ENCODE results near the gene ADARB2.

Gene ADARB2

DNA sequence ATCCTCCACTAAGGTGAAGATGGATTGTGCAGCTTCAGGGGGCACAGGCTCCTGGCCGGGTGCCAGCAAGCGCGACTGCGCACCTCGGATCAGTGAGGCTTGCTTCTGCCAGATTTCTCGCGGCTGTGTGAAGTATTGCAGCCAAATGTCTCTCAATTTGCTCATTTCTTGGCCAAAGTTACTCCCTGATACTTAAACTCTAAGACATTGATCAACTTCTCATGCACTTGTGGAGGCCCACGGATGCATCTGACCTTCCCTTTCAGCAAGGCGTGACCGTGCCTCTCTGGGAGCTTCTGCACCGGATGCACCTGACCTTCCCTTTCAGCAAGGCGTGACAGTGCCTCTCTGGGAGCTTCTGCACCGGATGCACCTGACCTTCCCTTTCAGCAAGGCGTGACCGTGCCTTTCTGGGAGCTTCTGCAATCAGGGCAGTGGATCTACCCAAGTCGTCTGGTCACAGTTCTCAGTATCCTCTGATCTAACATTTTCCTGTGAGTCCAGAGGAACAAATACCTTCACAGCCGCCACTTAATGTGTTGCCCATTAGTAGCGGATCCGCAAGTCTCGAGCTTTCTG lies 248.3 kb downstream of the ADARB2 start:
- H3K4me3 Mint-ChIP-seq, result no peak overlapping the region
- peaks cover 4% of the 10 kb centered on the region for H3K27me3 Mint-ChIP-seq
- no peak overlapping the region for H3K27ac Mint-ChIP-seq
- no peaks in the 10 kb centered on the region for H3K9me3 Mint-ChIP-seq
- H3K4me1 Mint-ChIP-seq, result peaks cover 3% of the 10 kb centered on the region
- no peaks in the 10 kb centered on the region for H3K36me3 Mint-ChIP-seq (ENCODE audit: low read depth)
- DNase-seq (peak; percentile 8), ATAC-seq (no peak)

DNA sequence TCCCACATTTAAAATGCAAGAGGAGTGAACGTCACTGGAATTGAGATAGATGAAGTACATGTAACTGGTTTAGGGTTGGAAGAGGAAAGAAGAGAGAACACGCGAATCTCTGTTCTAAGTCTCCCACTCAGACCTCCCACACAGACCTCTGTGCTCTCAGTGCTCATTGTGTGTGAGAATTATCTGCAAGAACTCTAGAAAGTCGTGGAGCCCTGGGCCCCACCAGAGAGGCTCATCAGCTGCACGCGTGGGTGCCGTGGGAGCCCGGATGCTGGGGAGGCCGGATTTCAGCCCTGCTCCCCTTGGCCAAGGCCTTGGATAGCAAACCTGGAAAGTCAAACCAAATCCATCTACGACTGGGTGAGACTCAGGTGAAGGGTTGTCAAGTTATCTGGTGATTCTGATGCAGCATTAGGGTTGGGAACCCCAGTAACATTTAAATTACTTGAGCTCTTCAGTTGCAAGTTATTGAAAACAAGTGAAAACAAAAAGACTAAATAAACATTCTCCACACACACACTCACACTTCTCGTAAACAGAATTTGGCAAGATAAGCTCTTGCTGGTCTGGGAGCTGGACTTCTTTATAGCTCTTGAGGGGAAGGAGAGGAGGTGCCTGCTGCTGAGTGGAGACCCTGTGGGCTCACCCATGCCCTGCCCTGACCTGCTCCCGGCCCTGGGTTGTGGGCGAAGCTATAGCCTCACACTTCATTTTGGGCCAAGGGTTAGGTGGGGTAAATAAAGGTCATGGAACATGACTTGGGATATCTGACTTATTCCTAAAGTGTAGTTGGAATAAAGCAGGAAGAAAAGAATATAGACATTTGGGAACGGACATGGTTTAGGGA lies 250.3 kb downstream of the ADARB2 start:
- H3K4me1 Mint-ChIP-seq, result peaks cover 3% of the 10 kb centered on the region
- H3K9me3 Mint-ChIP-seq, result no peaks in the 10 kb centered on the region
- no peak overlapping the region for H3K4me3 Mint-ChIP-seq
- no peaks in the 10 kb centered on the region for H3K36me3 Mint-ChIP-seq (ENCODE audit: low read depth)
- no peak overlapping the region for H3K27ac Mint-ChIP-seq
- peaks cover 6% of the 10 kb centered on the region for H3K27me3 Mint-ChIP-seq
- no peak for DNase-seq
- no peak for ATAC-seq

DNA sequence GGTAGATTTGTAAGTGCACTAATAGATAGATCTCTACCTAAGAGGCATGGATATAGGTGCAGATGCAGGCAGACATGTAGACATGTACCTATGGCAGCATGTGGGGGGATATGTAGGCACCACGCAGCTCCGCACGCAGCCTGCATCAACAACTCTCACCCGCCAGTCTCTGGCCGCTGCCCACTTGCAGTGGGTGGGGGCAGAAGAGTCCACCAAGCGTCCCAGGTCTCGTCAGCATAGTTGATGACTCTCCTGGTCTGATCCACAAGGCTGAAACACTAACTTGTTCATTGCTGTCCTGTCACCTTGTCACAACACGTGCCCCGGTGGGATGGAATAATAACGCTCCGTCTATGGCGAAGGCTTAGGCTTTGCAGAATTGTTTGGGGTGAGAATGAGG lies 252.0 kb downstream of the ADARB2 start:
- ATAC-seq (no peak), DNase-seq (no peak)
- no peaks in the 10 kb centered on the region for H3K9me3 Mint-ChIP-seq
- H3K4me1 Mint-ChIP-seq, result peaks cover 3% of the 10 kb centered on the region
- H3K4me3 Mint-ChIP-seq, result no peak overlapping the region
- no peaks in the 10 kb centered on the region for H3K36me3 Mint-ChIP-seq (ENCODE audit: low read depth)
- H3K27me3 Mint-ChIP-seq, result peaks cover 4% of the 10 kb centered on the region
- no peak overlapping the region for H3K27ac Mint-ChIP-seq

DNA sequence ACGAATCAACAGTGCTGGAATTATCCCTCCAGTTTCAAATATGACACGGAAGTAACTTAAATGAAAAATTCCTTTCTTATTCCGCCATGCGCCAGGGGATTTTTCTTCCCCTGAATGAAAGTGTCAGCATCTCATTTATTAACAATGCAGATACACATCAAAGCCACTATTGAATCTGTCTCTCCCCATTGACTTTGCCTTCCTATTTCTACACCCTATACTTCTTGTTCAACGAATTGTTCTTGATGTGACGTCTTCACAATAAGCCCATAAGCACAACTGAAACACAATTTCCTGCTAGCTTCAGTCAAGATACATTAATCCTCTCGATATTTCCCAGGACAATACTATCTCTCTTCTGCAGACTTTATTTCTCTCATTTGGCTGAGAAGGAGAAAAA lies 253.5 kb downstream of the ADARB2 start:
- no peak for ATAC-seq

DNA sequence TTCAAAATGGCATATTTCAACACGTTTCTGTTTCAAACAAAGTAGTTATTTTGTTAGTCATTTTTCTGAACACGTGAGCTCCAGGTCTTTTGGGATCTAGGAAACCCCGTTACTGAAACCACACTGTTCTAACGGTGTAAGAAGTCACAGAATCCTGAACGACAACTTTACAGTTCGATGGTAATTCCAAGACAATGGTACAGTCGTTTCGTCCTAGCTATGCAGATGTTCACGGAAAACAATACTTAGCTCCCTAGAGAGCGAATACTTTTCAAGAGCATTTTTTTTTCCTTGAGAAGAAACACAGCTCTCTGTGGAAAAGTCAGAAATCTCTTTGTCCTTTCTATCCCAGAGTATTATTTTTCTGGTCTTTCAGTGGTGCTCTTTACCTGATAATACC lies 254.1 kb downstream of the ADARB2 start:
- no peak overlapping the region for H3K27ac Mint-ChIP-seq
- DNase-seq (no peak), ATAC-seq (no peak)
- no peaks in the 10 kb centered on the region for H3K36me3 Mint-ChIP-seq (ENCODE audit: low read depth)
- H3K4me3 Mint-ChIP-seq, result no peak overlapping the region
- no peaks in the 10 kb centered on the region for H3K9me3 Mint-ChIP-seq
- peaks cover 4% of the 10 kb centered on the region for H3K27me3 Mint-ChIP-seq
- H3K4me1 Mint-ChIP-seq, result no peaks in the 10 kb centered on the region

More for the DNA sequence above, 253.5 kb downstream of the ADARB2 start:
- Mint-ChIP-seq H3K27me3 (peaks cover 4% of the 10 kb centered on the region), H3K9me3 (no peaks in the 10 kb centered on the region), H3K36me3 (ENCODE audit: low read depth) (no peaks in the 10 kb centered on the region), H3K4me1 (peaks cover 2% of the 10 kb centered on the region), H3K4me3 (no peak overlapping the region), H3K27ac (no peak overlapping the region)
- DNase-seq, result no peak

DNA sequence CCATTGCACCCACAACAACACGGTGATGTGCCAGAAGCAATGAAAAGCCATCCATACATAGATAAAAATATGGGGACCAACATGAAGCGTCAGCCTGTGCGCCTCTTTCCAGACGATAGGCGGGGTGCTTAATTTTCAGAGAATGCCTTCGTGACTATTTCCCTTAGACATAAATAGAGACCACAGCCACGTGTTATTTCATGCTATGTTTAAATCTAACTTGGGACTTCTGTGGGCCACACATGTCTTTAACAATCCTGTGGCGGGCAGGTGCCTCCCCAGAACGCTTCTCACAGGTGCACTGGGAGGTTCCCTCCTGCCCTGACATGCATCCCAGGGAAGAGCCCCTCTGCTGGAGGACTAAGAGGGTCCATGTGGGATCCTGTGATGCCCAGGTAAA lies 259.7 kb downstream of the ADARB2 start:
- Mint-ChIP-seq H3K36me3 (ENCODE audit: low read depth) (no peaks in the 10 kb centered on the region), H3K4me3 (no peak overlapping the region), H3K27ac (no peak overlapping the region), H3K27me3 (peaks cover 5% of the 10 kb centered on the region), H3K9me3 (no peaks in the 10 kb centered on the region), H3K4me1 (no peaks in the 10 kb centered on the region)
- ATAC-seq, result no peak
- no peak for DNase-seq

DNA sequence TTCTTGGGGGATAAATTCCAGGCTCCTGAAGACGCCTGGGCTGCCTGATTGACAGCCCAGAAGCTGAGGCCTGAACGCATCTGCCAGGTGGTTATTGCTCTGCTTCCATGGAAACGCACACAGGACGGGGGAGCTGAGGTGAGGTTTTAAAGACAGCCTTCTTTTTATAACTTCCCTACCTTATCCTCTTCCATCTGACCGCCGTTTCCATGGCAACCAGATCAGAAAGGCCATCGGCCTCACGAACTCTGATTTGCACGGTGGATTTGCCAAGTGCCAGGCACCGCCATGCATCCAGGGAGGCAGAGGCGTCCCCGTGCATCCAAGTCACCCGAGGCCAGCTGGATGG lies 260.9 kb downstream of the ADARB2 start:
- peaks cover 2% of the 10 kb centered on the region for H3K27me3 Mint-ChIP-seq
- no peak for ATAC-seq
- H3K36me3 Mint-ChIP-seq (ENCODE audit: low read depth), result no peaks in the 10 kb centered on the region
- DNase-seq, result no peak
- no peak overlapping the region for H3K4me3 Mint-ChIP-seq
- H3K4me1 Mint-ChIP-seq, result no peaks in the 10 kb centered on the region
- H3K27ac Mint-ChIP-seq, result no peak overlapping the region
- no peaks in the 10 kb centered on the region for H3K9me3 Mint-ChIP-seq

DNA sequence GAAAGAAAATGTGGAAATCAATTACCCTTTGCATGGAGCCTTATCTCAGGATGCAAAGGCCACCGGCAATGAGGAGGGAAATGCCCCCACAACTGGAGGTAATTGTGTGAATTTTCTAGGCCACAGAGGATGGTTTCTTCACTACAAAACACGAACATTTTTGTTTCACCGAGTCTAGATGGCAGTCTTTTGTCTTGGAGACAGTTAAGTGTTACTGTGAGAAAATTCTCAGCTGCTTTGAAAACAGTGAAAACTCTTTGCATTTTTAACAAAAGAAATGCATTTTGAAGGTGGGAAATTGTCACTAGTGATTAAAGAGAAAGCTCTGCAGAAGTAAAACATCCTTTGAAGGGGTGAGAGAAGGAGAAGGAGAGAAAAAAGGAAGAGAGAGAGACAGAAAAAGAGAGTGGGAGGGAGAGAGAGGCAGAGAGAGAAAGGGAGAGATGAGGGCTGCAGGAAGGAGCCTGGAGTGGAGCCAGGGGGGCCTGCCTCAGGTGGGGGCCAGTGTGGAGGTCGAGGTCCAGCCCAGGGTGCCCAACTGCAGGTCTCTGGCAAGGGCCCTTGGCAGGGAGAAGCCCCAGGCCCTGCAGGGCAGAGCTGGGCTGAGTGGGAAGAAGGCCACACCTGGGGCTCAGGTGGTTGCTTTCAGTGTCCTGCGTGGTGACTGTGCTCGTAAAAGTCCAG lies 261.4 kb downstream of the ADARB2 start:
- H3K4me3 Mint-ChIP-seq, result no peak overlapping the region
- H3K9me3 Mint-ChIP-seq, result no peaks in the 10 kb centered on the region
- peaks cover 2% of the 10 kb centered on the region for H3K27me3 Mint-ChIP-seq
- DNase-seq (no peak), ATAC-seq (no peak)
- no peaks in the 10 kb centered on the region for H3K4me1 Mint-ChIP-seq
- H3K36me3 Mint-ChIP-seq (ENCODE audit: low read depth), result no peaks in the 10 kb centered on the region
- H3K27ac Mint-ChIP-seq, result no peak overlapping the region

DNA sequence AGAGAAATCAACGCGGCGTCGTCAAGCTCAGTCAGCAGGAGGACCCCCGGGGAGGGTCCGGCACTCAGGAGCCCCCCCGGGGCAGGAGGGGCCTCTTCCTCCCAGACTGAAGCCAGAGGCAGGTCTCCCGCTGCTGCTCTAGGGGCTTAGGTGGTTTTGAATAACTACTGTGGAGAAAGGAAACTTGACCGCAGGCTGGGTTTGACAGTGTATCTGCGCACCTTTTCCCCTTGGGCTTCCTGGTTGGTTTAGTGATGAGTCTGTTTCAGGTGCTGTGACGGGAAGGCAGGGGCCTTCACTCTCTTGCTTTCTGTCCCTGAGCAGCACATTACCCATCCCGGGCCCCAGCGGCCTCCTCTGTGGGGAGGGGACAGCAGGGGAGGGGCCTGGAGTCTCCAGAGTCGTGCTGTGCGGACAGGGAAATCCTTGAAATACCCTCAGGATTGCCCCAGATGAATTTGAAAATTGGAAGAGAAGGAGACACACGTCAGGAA lies 262.2 kb downstream of the ADARB2 start:
- ATAC-seq (no peak), DNase-seq (no peak)
- Mint-ChIP-seq H3K36me3 (ENCODE audit: low read depth) (no peaks in the 10 kb centered on the region), H3K4me3 (no peak overlapping the region), H3K4me1 (no peaks in the 10 kb centered on the region), H3K9me3 (no peaks in the 10 kb centered on the region), H3K27ac (no peak overlapping the region), H3K27me3 (peaks cover 2% of the 10 kb centered on the region)

DNA sequence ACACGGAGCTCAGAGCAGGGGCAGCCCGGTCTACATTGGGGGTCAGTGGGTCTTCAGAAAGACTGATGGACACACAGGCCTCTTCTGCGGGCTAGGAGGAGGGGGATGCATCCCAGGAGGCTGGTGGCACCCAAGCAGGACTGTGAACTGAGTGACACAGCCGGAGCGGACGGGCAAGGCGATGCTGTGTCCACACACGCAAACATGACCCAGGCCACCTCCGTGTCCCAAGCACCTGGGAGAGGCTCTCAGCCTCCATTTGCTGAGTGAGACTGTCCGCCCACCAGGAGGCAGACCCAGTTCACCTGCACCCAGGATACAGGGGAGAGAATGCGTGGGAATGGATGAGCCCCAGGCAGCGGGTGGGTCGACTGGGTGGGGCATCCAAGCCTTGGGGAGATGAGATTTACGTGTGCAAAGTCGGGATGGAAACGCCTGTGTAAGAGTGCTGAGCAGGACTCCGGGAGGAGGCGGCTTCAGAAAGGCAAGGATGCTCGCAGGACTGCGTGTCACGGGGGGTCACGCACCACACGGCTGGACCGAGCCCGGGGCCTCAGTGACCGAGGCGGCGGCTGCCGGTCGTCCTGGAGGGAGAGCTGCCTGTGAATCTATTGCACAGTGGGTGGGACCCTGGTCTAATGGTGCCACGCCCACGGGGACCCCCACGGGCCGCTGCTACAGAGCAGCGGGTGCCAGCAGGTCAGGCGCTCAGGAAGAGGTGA lies 262.8 kb downstream of the ADARB2 start:
- no peaks in the 10 kb centered on the region for H3K36me3 Mint-ChIP-seq (ENCODE audit: low read depth)
- H3K27me3 Mint-ChIP-seq, result peaks cover 2% of the 10 kb centered on the region
- no peak overlapping the region for H3K27ac Mint-ChIP-seq
- H3K9me3 Mint-ChIP-seq, result no peaks in the 10 kb centered on the region
- DNase-seq, result no peak
- ATAC-seq, result no peak
- H3K4me3 Mint-ChIP-seq, result no peak overlapping the region
- H3K4me1 Mint-ChIP-seq, result no peaks in the 10 kb centered on the region

DNA sequence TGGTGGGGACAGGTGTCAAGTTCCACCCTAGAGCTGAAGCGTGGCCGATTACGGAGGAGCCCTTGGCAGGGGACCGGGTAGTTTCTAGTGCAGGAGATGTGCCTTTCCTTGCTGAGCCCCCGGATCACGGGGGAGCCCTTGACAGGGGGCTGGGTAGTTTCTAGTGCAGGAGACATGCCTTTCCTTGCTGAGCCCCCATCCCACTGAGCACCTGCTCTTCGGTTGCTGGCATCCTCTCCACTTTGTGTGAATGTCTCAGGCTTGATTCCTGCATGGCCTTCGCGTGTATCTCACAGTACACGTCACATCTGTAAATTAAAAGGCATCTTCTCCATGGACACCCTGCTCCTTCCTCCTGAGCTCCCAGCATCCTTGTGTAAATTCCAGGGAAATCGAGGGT lies 263.5 kb downstream of the ADARB2 start:
- H3K4me3 Mint-ChIP-seq, result no peak overlapping the region
- no peaks in the 10 kb centered on the region for H3K4me1 Mint-ChIP-seq
- peaks cover 2% of the 10 kb centered on the region for H3K27me3 Mint-ChIP-seq
- no peak overlapping the region for H3K27ac Mint-ChIP-seq
- H3K36me3 Mint-ChIP-seq (ENCODE audit: low read depth), result no peaks in the 10 kb centered on the region
- no peaks in the 10 kb centered on the region for H3K9me3 Mint-ChIP-seq
- DNase-seq, result no peak
- no peak for ATAC-seq

DNA sequence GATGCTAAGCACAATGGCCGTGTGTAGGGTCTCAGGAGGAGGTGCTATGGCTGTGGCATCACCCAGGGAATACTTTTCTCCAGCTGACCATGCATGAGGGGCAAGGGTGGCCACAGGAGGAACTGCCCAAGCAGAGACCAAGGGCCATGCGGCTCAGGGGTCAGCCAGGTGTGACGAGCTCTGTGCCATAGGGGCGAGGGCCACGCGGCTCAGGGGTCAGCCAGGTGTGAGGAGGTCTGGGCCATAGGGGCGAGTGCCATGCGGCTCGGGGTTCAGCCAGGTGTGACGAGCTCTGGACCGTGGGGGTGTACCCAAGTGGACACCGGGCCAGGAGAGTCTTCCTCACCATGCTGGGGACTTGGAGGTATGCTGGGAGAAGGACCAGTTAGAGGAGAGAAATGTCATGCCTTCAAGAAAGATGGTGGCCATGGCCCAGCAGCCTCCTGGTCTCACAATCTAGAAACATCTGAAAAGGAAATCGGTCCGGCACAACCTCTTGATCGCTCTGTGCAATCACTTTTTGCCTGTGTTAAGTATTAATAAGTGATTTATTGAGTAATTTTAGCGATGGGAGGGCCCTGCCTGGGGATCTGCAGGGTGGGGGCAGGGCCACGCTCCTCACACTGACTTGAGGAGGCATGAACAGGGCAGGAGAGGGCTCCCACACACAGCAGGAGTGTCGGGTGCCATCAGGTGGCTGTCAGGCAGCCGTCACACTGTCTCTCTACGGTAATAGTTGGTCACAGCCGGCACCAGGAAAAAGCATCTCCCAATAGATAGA lies 265.0 kb downstream of the ADARB2 start:
- peaks cover 2% of the 10 kb centered on the region for H3K27me3 Mint-ChIP-seq

DNA sequence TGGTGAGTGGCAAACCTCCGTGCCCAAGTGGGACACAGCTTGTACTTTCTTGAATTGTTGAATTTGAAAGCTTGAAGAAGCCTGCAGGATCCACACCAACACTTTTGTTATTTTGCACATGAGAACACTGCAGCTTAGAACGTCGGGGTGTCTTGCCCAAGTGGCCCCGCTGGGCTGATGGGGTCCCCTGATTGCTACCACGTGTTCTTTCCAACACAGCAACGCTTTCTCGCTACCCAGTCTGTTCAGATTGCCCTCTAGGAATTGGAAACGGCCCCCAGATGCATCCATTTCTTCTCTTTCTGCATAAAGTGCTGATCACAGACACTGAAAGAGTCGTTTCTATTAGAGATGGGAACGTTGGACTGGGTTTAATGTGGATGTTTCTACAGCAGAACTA lies 268.5 kb downstream of the ADARB2 start:
- Mint-ChIP-seq H3K27me3 (peaks cover 3% of the 10 kb centered on the region), H3K27ac (no peak overlapping the region), H3K36me3 (ENCODE audit: low read depth) (no peaks in the 10 kb centered on the region), H3K4me1 (peaks cover 2% of the 10 kb centered on the region), H3K9me3 (no peaks in the 10 kb centered on the region), H3K4me3 (no peak overlapping the region)
- ATAC-seq, result no peak
- DNase-seq, result no peak

More for the DNA sequence above, 265.0 kb downstream of the ADARB2 start:
- no peaks in the 10 kb centered on the region for H3K9me3 Mint-ChIP-seq
- no peaks in the 10 kb centered on the region for H3K36me3 Mint-ChIP-seq (ENCODE audit: low read depth)
- H3K4me3 Mint-ChIP-seq, result no peak overlapping the region
- no peak overlapping the region for H3K27ac Mint-ChIP-seq
- no peak for DNase-seq
- no peak for ATAC-seq
- H3K4me1 Mint-ChIP-seq, result no peaks in the 10 kb centered on the region

Measured in activated naive CD8-positive, alpha-beta T cell treated with anti-CD3 and anti-CD28 coated beads, Interleukin-2, amount 50 U/mL, for 24 hours (primary cell).